IMR-90 (cell line): ENCODE data around the gene IL13RA1. TPM values are rescaled to one million over a fixed set of nuclear protein-coding genes. Genes with fewer than 3 reads are reported as not detected.

Experiments used
- ATAC-seq: fragments of 200-7000 bp; cut with Tn5 transposase; 2 replicates; pipeline ENCODE4 v1.9.1; 2020; ENCODE audit warnings: low read depth, mild to moderate bottlenecking, moderate library complexity
- BruUV-seq: library from RNA; stranded (reverse); fragments of 400-500 nt; replicated peaks from 2 replicates; lab custom pipeline; 2021; lab: Mats Ljungman, UMichigan
- CTCF ChIA-PET: fragments of 300-600 bp; formaldehyde crosslinking; extraction: SDS; loops from one replicate; lab custom pipeline; 2021; ENCODE audit warnings: antibody characterized with exemption; lab: Yijun Ruan, JAX
- POLR2A ChIA-PET: fragments of 300-600 bp; sonication (Branson Sonifier 250); formaldehyde crosslinking; loops from one replicate; lab custom pipeline; 2022; ENCODE audit warnings: antibody characterized with exemption; ENCODE audit not compliant: unreplicated experiment; lab: Charles Lee
- DNase-seq: peaks from one replicate; pipeline ENCODE4 v3.0.0; 2013
- H2AFZ ChIP-seq: replicated peaks from 2 replicates; pipeline ENCODE3; 2013; ENCODE audit warnings: low read length, mild to moderate bottlenecking; ENCODE audit not compliant: poor library complexity
- H2AK5ac ChIP-seq: 2 replicates; pipeline ENCODE4 v1.6.1; 2013; ENCODE audit warnings: low read depth, low read length, inconsistent platforms
- H2AK9ac ChIP-seq: replicated peaks from 2 replicates; pipeline ENCODE3; 2013; ENCODE audit warnings: mild to moderate bottlenecking, low read depth, low read length, moderate library complexity; ENCODE audit not compliant: poor library complexity
- H2BK120ac ChIP-seq: 2 replicates; pipeline ENCODE4 v1.6.1; 2013; ENCODE audit warnings: low read depth, low read length, inconsistent platforms
- H2BK15ac ChIP-seq: 3 replicates; pipeline ENCODE4 v1.6.1; 2013; ENCODE audit warnings: low read depth, low read length, inconsistent platforms
- H2BK20ac ChIP-seq: 2 replicates; pipeline ENCODE4 v1.6.1; 2013; ENCODE audit warnings: low read depth, mild to moderate bottlenecking, inconsistent platforms, low read length, moderate library complexity
- H2BK5ac ChIP-seq: 2 replicates; pipeline ENCODE4 v1.6.1; 2013; ENCODE audit warnings: mild to moderate bottlenecking, low read depth, low read length, inconsistent platforms; ENCODE audit not compliant: poor library complexity, severe bottlenecking
- H3K14ac ChIP-seq: replicated peaks from 2 replicates; pipeline ENCODE4 v1.6.1; 2013; ENCODE audit warnings: low read depth, low read length, inconsistent platforms
- H3K18ac ChIP-seq: 2 replicates; pipeline ENCODE4 v1.6.1; 2013; ENCODE audit warnings: low read depth, low read length, control low read depth
- H3K23ac ChIP-seq: 2 replicates; pipeline ENCODE4 v1.6.1; 2013; ENCODE audit warnings: low read depth, low read length, inconsistent platforms
- H3K27ac ChIP-seq: 2 replicates; pipeline ENCODE4 v1.5.1; 2013; ENCODE audit warnings: mild to moderate bottlenecking, control low read depth, low read length; ENCODE audit not compliant: insufficient read depth
- H3K27me3 ChIP-seq: 2 replicates; pipeline ENCODE4 v1.6.1; 2013; ENCODE audit warnings: low read length; ENCODE audit not compliant: control insufficient read depth, insufficient read depth
- H3K36me3 ChIP-seq: 2 replicates; pipeline ENCODE4 v1.6.1; 2013; ENCODE audit warnings: low read length, mixed read lengths; ENCODE audit not compliant: control insufficient read depth, insufficient read depth
- H3K4ac ChIP-seq: 2 replicates; pipeline ENCODE4 v1.6.1; 2013; ENCODE audit warnings: low read depth, low read length, inconsistent platforms
- H3K4me1 ChIP-seq: 2 replicates; pipeline ENCODE4 v1.6.1; 2013; ENCODE audit warnings: low read length, mixed read lengths; ENCODE audit not compliant: control insufficient read depth, insufficient read depth
- H3K4me2 ChIP-seq: 2 replicates; pipeline ENCODE4 v1.6.1; 2013; ENCODE audit warnings: low read depth, mild to moderate bottlenecking, control low read depth, low read length, moderate library complexity
- H3K4me3 ChIP-seq: 2 replicates; pipeline ENCODE4 v1.5.1; 2013; ENCODE audit warnings: low read depth, mild to moderate bottlenecking, control low read depth, low read length, moderate library complexity; ENCODE audit not compliant: insufficient read depth
- H3K56ac ChIP-seq: 2 replicates; pipeline ENCODE4 v1.6.1; 2013; ENCODE audit warnings: low read length, inconsistent platforms; ENCODE audit not compliant: insufficient read depth; ENCODE audit errors: extremely low read depth
- H3K79me1 ChIP-seq, 2 experiments: 2 replicates each; pipeline ENCODE4 v1.6.1; 2013; ENCODE audit warnings: low read length in 2 of 2, inconsistent platforms in 1 of 2, low read depth in 1 of 2
- H3K9ac ChIP-seq: 2 replicates; pipeline ENCODE4 v1.6.1; 2013; ENCODE audit warnings: low read depth, low read length, control low read depth
- H3K9me1 ChIP-seq: 2 replicates; pipeline ENCODE4 v1.6.1; 2013; ENCODE audit warnings: low read length, inconsistent platforms; ENCODE audit not compliant: insufficient read depth
- H3K9me3 ChIP-seq: 2 replicates; pipeline ENCODE4 v1.6.1; 2013; ENCODE audit warnings: low read length; ENCODE audit not compliant: control insufficient read depth, insufficient read depth
- H4K20me1 ChIP-seq: 2 replicates; pipeline ENCODE4 v1.6.1; 2013; ENCODE audit warnings: low read length, inconsistent platforms; ENCODE audit not compliant: insufficient read depth
- H4K5ac ChIP-seq: 2 replicates; pipeline ENCODE4 v1.6.1; 2013; ENCODE audit warnings: mild to moderate bottlenecking, low read depth, low read length, control low read depth
- H4K8ac ChIP-seq, 2 experiments: 2 replicates each; pipeline ENCODE4 v1.6.1; 2013; ENCODE audit warnings: low read depth in 2 of 2, low read length in 2 of 2, control low read depth in 1 of 2, inconsistent platforms in 1 of 2
- H4K91ac ChIP-seq: 2 replicates; pipeline ENCODE4 v1.6.1; 2013; ENCODE audit warnings: low read depth, low read length, inconsistent platforms; ENCODE audit not compliant: insufficient read depth
- BHLHE40 ChIP-seq: fragments of 150-350 bp; IDR thresholded peaks from 2 replicates; pipeline ENCODE4 v1.6.1; 2016; ENCODE audit warnings: mild to moderate bottlenecking, low read depth, low read length
- CEBPB ChIP-seq: IDR thresholded peaks from 2 replicates; pipeline ENCODE4 v1.6.1; 2012; ENCODE audit warnings: low read depth, low read length, improper control_type of control experiment
- CHD1 ChIP-seq: IDR thresholded peaks from 2 replicates; pipeline ENCODE4 v1.6.1; 2012; ENCODE audit warnings: low read depth, low read length, improper control_type of control experiment
- ELK1 ChIP-seq: fragments of 150-350 bp; IDR thresholded peaks from 2 replicates; pipeline ENCODE4 v1.6.1; 2016; ENCODE audit warnings: low read depth, mild to moderate bottlenecking, low read length, moderate library complexity, borderline replicate concordance
- FOS ChIP-seq: fragments of 150-350 bp; IDR thresholded peaks from 2 replicates; pipeline ENCODE4 v1.6.1; 2016; ENCODE audit warnings: low read depth, low read length
- MAFK ChIP-seq: IDR thresholded peaks from 2 replicates; pipeline ENCODE4 v1.6.1; 2012; ENCODE audit warnings: low read depth, low read length, improper control_type of control experiment
- MAZ ChIP-seq: IDR thresholded peaks from 2 replicates; pipeline ENCODE4 v1.6.1; 2012; ENCODE audit warnings: low read depth, mild to moderate bottlenecking, low read length, improper control_type of control experiment, moderate library complexity, borderline replicate concordance
- MXI1 ChIP-seq: IDR thresholded peaks from 2 replicates; pipeline ENCODE4 v1.6.1; 2012; ENCODE audit warnings: low read depth, mild to moderate bottlenecking, low read length, moderate library complexity, borderline replicate concordance
- NFE2L2 ChIP-seq: fragments of 150-350 bp; IDR thresholded peaks from 2 replicates; pipeline ENCODE4 v1.6.1; 2016; ENCODE audit warnings: low read depth, mild to moderate bottlenecking, low read length
- POLR2A ChIP-seq: IDR thresholded peaks from 2 replicates; pipeline ENCODE4 v1.6.1; 2012; ENCODE audit warnings: mild to moderate bottlenecking, low read depth, low read length
- RAD21 ChIP-seq: IDR thresholded peaks from 2 replicates; pipeline ENCODE4 v1.6.1; 2012; ENCODE audit warnings: low read length, improper control_type of control experiment
- RCOR1 ChIP-seq: IDR thresholded peaks from 2 replicates; pipeline ENCODE4 v1.6.1; 2012; ENCODE audit warnings: mild to moderate bottlenecking, low read length, improper control_type of control experiment; ENCODE audit not compliant: insufficient replicate concordance
- USF2 ChIP-seq: fragments of 150-350 bp; IDR thresholded peaks from 2 replicates; pipeline ENCODE4 v1.6.1; 2017; ENCODE audit warnings: mild to moderate bottlenecking, antibody characterized with exemption, low read length, low read depth
- WGBS, 2 experiments: methylation state at CpG; one replicate each; pipeline versions ENCODE4 v1.1.5 to v1.1.7; 2013; ENCODE audit warnings: missing lambda C conversion rate in 2 of 2; ENCODE audit not compliant: insufficient read length in 1 of 2; ENCODE audit errors: extremely low coverage in 2 of 2; 5-methylcytosine and 5-hydroxymethylcytosine counted together
- dilution Hi-C: fragments of 300-500 bp; cut with HindIII; formaldehyde crosslinking; loops from one replicate; pipeline ENCODE4 v1.14.3; 2018; ENCODE audit warnings: low sequenced_read_pairs; ENCODE audit not compliant: unreplicated experiment
- in situ Hi-C: fragments of 300-500 bp; cut with MboI; formaldehyde crosslinking; loops from 3 replicates; pipeline ENCODE4 v1.14.3; 2019; ENCODE audit warnings: low sequenced_read_pairs, inconsistent platforms, mixed read lengths
- intact Hi-C: fragments of 100-400 bp; cut with micrococcal nuclease; formaldehyde crosslinking; loops from 2 replicates; pipeline ENCODE4 v1.10.0; 2022
- polyA plus RNA-seq, 3 experiments: library from polyadenylated mRNA; depleted of rRNA; stranded (reverse); fragments of >200 nt; gene quantifications; 2 replicates each; pipeline ENCODE4 v1.2.3, GENCODE V29; 2012; ENCODE audit warnings: low replicate concordance in 1 of 3
- total RNA-seq: library from RNA; depleted of rRNA; stranded (reverse); fragments of >200 nt; gene quantifications from 2 replicates; pipeline ENCODE4 v1.2.3, GENCODE V29; 2012

The IL13RA1 gene
- total and polyA plus RNA-seq, 2 of the 4 experiments (the other 2 are of a cell fraction): 24.2 to 31.7 TPM

GRCh38 chrX:118755633-118756032, 28.2 kb downstream of the IL13RA1 start:
- H2AK9ac ChIP-seq: no peak overlapping the region
- TF ChIP-seq ELK1: no peak
- TF ChIP-seq MAFK: no peak
- no peak for TF ChIP-seq USF2
- TF ChIP-seq BHLHE40: no peak
- no peak for TF ChIP-seq RCOR1
- TF ChIP-seq NFE2L2: no peak
- no peak for TF ChIP-seq CEBPB
- no peak for TF ChIP-seq MAZ
- TF ChIP-seq RAD21: no peak
- no peak for TF ChIP-seq FOS
- TF ChIP-seq POLR2A: no peak
- TF ChIP-seq MXI1: no peak
- no peak for TF ChIP-seq CHD1
- H3K27me3 ChIP-seq: no peaks in the 10 kb centered on the region
- no peaks in the 10 kb centered on the region for H4K20me1 ChIP-seq
- no peaks in the 10 kb centered on the region for H3K9me1 ChIP-seq
- H3K79me1 ChIP-seq: peaks cover 3 to 4% of the 10 kb centered on the region in 2 experiments; a peak in 1 of 4 replicates
- 0 out of 2 replicates have a peak, but pooled peaks cover 6% of the 10 kb centered on the region for H3K36me3 ChIP-seq
- H3K14ac ChIP-seq: no peak overlapping the region
- no peak overlapping the region for H3K27ac ChIP-seq
- H3K9ac ChIP-seq: no peak overlapping the region
- no peak overlapping the region for H3K4me2 ChIP-seq
- no peak overlapping the region for H2BK5ac ChIP-seq
- no TSS peak for BruUV-seq
- in situ Hi-C loops (no loop called here), intact Hi-C loops (no loop called here), dilution Hi-C loops (no loop called here)
- no peak overlapping the region for H2AFZ ChIP-seq
- no peak overlapping the region for H3K4ac ChIP-seq
- H3K56ac ChIP-seq: no peak overlapping the region
- ATAC-seq (no peak), DNase-seq (no peak)
- no peak overlapping the region for H2BK20ac ChIP-seq
- H4K5ac ChIP-seq: no peak overlapping the region
- H2BK120ac ChIP-seq: no peak overlapping the region
- no peak overlapping the region for H2AK5ac ChIP-seq
- WGBS, 2 experiments: no CpG with 5 or more reads among the region's 4 CpGs
- H2BK15ac ChIP-seq: no peak overlapping the region
- H3K9me3 ChIP-seq: no peaks in the 10 kb centered on the region
- no peak overlapping the region for H4K8ac ChIP-seq
- no peak overlapping the region for H3K23ac ChIP-seq
- no peak overlapping the region for H3K18ac ChIP-seq
- no peak overlapping the region for H4K91ac ChIP-seq
- ChIA-PET POLR2A (no interaction called here), CTCF (interaction anchor here (0.6 kb wide), 1 partner anchor 33 kb away, joined by 5 read pairs; no protein-coding TSS in a partner anchor)
- H3K4me3 ChIP-seq: no peak overlapping the region
- H3K4me1 ChIP-seq: no peaks in the 10 kb centered on the region
